ENCODE measurements around the gene HBS1L.

The HBS1L gene

DNA sequence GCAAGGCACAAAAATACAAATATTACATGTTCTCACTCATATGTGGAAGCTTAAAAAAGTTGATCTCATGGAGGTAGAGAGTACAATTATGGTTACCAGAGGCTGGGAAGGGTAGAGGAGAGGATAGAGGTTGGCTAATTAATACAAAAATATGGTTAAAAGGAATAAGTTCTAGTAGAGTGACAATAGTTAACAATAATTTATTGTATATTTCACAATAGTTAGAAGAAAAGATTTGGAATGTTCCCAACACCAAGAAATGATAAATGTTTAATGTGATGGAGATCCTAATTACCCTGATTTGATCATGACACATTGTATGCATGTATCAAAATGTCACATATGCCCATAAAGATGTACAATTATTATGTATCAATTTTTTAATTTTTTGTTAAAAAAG lies 106.5 kb downstream of the HBS1L start:
- Mint-ChIP-seq H3K4me3 (no peak overlapping the region), H3K27me3 (no peaks in the 10 kb centered on the region), H3K4me1 (ENCODE audit: low read depth) (no peaks in the 10 kb centered on the region), H3K9me3 (no peaks in the 10 kb centered on the region), H3K36me3 (ENCODE audit: low read depth) (no peaks in the 10 kb centered on the region), H3K27ac (no peak overlapping the region)

DNA sequence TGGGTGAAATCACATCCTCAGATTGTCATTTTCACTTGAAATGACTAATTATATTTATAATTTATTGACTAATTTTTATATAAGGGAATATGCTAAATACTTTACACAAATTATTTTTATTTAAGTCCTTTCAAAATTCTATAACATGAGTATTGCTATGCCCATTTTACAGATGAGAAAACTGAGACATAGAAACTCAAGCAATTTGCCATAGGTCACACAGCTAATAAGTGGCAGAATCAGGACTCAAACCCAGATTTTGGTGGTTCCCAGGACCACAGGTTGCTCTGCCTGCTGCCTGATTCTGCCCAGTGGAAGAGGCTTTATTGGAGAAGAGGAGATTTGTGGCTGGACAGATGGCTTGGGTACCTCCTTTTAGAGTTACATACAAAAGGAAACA lies 109.6 kb downstream of the HBS1L start:
- H3K27ac Mint-ChIP-seq: no peak overlapping the region
- H3K36me3 Mint-ChIP-seq (ENCODE audit: low read depth): no peaks in the 10 kb centered on the region
- no peaks in the 10 kb centered on the region for H3K9me3 Mint-ChIP-seq
- no peaks in the 10 kb centered on the region for H3K4me1 Mint-ChIP-seq (ENCODE audit: low read depth)
- H3K27me3 Mint-ChIP-seq: no peaks in the 10 kb centered on the region
- no peak overlapping the region for H3K4me3 Mint-ChIP-seq

DNA sequence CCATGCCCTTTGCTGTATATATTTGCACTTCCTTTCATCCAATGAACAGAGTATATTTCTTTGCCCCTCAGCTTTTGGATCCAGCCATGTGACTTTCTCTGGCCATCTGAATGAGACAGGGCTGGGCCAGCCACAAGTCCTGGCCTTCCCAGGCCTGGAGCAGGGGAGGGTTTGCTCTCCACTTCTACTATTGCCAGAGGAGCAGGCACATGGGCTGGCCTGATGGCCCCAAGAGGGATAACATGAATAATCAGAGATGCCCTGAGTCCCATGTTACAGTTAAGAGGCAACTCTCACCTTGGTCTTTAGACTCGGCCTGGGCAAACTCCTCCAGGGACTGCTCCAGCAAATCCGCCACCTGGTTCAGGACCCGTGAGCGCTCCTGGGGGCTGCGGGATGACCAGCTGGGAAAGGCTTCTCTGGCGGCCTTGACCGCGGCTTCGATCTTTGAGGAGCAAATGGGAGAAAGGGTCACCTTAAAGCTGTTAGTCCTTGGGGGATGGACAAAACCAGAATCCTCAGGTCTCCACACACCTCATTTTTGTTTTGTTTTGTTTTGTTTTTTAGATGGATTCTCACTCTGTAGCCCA lies 111.0 kb downstream of the HBS1L start:
- Mint-ChIP-seq H3K4me1 (ENCODE audit: low read depth) (peaks cover 13% of the 10 kb centered on the region), H3K4me3 (no peak overlapping the region), H3K36me3 (ENCODE audit: low read depth) (no peaks in the 10 kb centered on the region), H3K27ac (no peak overlapping the region), H3K27me3 (no peaks in the 10 kb centered on the region), H3K9me3 (no peaks in the 10 kb centered on the region)

DNA sequence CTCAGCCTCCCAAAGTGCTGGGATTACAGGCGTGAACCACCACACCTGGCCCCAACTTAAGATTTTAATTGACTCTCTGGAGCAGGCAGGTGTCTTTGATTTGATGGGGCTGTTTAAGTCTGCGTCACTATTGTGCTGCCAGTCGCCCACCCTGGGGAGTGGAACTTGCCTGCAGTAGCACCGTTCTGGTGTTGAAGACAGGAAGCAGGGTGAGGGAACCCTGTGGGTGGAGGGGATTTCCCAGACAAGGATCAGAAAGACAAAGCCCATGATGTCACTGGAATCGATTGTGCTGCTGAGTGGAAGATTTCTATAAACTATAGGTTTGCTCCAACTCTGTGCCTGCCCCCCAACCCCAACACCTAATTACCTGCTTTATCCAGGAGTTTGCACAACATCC lies 115.7 kb downstream of the HBS1L start:
- no peaks in the 10 kb centered on the region for H3K9me3 Mint-ChIP-seq

DNA sequence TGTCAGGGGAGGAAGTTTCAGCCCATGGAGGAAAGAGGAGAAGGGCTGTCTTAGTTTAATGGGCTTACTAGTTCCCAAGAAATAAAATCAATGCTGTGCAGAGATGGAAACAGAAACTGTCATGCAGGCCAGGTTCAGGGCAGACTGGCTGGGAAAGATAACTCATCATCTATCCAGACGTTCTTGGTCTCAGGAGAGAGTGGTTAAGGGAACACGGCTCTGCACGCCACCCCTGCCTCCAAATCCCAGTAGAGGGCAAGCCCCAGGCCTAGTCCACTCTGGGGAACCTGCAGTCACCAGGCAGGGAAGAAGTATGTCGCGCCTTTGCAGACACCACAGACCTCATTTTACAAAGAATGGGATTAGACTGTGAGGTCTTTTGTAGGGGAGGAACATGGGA lies 117.2 kb downstream of the HBS1L start:
- Mint-ChIP-seq H3K4me3 (no peak overlapping the region), H3K36me3 (ENCODE audit: low read depth) (no peaks in the 10 kb centered on the region), H3K4me1 (ENCODE audit: low read depth) (peaks cover 33% of the 10 kb centered on the region), H3K9me3 (no peaks in the 10 kb centered on the region), H3K27ac (no peak overlapping the region), H3K27me3 (no peaks in the 10 kb centered on the region)

More for the DNA sequence above, 115.7 kb downstream of the HBS1L start:
- Mint-ChIP-seq H3K36me3 (ENCODE audit: low read depth) (no peaks in the 10 kb centered on the region), H3K27me3 (no peaks in the 10 kb centered on the region), H3K4me3 (no peak overlapping the region), H3K27ac (peak overlapping the region; percentile 67), H3K4me1 (ENCODE audit: low read depth) (peaks cover 33% of the 10 kb centered on the region)

DNA sequence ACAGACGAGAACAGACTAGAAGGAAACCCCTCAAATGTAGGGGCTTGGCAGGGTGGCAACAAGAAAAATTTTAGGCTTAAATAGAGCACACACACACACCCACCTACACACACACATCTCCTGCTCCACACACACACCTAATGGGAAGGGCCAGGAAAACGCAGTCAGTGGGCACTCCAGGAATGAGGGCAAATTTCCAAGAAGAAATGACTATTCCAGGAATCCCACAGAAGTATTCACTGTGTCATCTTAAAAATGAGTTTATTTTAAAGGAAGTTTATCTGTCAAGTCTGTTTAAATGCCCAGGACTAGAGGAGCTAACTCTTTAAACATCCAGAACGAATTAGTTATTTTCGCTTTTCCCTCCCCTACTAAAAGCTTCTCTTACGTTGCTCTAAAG lies 117.7 kb downstream of the HBS1L start:
- Mint-ChIP-seq H3K4me1 (ENCODE audit: low read depth) (peaks cover 33% of the 10 kb centered on the region), H3K27ac (no peak overlapping the region), H3K9me3 (no peaks in the 10 kb centered on the region), H3K36me3 (ENCODE audit: low read depth) (no peaks in the 10 kb centered on the region), H3K27me3 (no peaks in the 10 kb centered on the region), H3K4me3 (no peak overlapping the region)

DNA sequence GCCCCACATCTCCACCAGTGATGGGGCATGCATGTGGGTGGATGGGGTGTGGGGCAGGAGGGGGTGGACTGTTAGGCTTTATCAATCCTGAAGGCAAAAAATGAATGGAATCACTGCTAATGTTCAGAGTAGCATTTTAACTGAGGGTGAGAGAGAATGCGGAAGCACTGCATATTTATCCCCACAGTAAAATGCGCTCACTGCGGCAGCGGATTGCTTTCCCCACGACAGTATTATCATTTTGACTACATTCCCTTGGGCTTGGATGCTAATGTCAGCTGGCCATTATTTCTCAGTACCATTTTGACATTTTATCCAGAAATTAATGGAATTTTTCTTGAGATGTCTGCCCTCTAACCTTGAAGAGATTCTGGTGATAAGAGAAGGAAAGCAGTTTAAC lies 118.1 kb downstream of the HBS1L start:
- Mint-ChIP-seq H3K27me3 (no peaks in the 10 kb centered on the region), H3K36me3 (ENCODE audit: low read depth) (no peaks in the 10 kb centered on the region), H3K4me1 (ENCODE audit: low read depth) (peaks cover 33% of the 10 kb centered on the region), H3K27ac (no peak overlapping the region), H3K9me3 (no peaks in the 10 kb centered on the region), H3K4me3 (no peak overlapping the region)

DNA sequence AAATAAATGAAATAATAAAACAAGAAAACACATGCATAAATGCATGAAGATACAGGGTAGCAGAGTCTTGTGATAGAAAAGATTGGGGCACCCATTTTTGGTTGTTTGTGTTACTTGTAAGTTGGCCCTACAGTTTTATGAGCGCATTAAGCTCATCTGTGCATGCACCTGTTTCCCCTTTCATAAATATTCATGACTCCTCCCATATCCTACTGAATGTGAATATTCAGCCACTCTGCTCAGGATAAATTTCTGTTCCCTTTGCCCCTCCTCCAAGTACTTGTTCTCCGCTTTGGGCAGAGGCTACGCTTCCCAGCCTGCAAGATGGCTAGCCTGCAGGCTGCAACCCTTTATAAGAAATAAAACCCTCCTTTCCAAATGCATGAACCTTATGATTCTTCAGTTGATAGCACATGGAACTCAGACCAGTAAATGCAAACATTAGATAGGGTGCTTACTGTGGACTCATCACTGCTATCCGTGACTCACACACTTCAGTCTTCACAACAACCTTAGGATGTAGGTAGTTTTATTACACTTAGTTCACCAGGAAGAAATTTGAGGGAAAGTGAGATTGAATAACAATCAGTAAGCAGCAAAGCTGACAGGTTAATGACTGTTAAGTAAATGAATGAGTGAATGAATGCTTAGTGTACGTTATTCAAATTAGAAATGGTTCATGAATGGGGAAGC lies 119.7 kb downstream of the HBS1L start:
- Mint-ChIP-seq H3K27ac (no peak overlapping the region), H3K27me3 (no peaks in the 10 kb centered on the region), H3K4me1 (ENCODE audit: low read depth) (peaks cover 33% of the 10 kb centered on the region), H3K36me3 (ENCODE audit: low read depth) (no peaks in the 10 kb centered on the region), H3K4me3 (no peak overlapping the region), H3K9me3 (no peaks in the 10 kb centered on the region)

DNA sequence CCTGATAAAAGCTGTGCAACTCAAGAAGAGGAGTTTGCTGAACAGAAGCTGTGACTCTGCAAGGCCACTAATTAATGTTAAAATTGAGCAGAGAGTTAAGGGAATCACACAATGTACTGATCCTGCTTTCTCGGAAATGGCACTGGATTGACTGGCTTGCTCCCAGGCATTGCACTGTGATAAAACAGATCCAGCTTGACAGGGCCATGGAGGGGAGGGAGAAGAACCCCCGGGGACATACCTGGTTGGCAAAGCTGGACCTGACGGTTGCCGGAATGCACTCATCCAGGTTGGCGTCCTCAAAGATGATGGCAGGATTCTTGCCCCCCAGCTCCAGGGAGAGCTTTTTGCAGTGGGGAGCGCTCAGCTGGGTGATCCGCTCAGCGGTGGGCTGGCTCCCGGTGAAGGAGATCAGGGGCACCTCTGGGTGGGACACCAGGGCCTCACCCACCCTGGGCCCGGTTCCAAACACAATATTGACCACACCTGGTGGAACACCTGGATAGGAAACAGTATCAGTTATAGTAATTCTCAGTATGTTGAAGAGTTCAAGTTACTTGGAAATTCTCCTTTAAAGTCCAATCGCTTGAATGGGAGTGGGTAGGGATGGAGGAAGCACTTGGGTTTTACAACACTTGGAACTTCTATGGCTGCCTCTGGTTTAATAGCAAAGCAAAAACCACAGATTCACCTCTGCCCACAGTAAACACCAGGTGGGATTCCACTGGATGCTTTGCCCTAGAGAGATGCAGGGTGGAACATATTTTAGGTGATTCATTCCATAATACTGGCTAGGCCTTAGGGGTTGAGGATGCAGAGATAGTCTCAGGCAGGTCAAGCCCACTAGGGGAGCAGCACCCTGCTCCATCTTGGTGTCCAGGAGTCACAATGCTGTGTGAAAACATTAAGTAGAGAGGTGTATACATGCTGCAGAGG lies 121.8 kb downstream of the HBS1L start:
- Mint-ChIP-seq H3K4me3 (no peak overlapping the region), H3K36me3 (ENCODE audit: low read depth) (no peaks in the 10 kb centered on the region), H3K4me1 (ENCODE audit: low read depth) (peaks cover 14% of the 10 kb centered on the region), H3K27me3 (no peaks in the 10 kb centered on the region), H3K9me3 (no peaks in the 10 kb centered on the region), H3K27ac (peak overlapping the region; percentile 4)

DNA sequence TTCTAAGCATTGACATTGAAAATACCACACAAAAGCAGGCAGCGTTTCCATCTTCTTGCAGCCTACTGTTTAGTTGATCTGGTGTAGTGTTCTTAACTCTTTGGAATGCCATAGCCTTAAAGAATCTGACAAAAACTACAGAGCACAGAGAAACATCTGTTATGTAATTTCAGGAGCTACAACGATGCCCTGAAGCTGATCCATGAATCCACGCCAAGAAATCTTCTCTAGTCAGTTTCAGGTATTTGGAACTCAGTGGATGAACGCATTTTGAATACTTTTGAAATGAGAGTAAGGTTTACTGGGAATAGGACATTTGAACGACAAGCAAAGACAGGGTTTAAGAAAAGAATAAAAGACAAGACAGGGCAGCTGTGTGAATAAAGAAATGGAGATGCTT lies 122.5 kb downstream of the HBS1L start:
- Mint-ChIP-seq H3K36me3 (ENCODE audit: low read depth) (no peaks in the 10 kb centered on the region), H3K27ac (peak overlapping the region; percentile 4), H3K9me3 (no peaks in the 10 kb centered on the region), H3K27me3 (no peaks in the 10 kb centered on the region), H3K4me3 (no peak overlapping the region), H3K4me1 (ENCODE audit: low read depth) (peaks cover 9% of the 10 kb centered on the region)

DNA sequence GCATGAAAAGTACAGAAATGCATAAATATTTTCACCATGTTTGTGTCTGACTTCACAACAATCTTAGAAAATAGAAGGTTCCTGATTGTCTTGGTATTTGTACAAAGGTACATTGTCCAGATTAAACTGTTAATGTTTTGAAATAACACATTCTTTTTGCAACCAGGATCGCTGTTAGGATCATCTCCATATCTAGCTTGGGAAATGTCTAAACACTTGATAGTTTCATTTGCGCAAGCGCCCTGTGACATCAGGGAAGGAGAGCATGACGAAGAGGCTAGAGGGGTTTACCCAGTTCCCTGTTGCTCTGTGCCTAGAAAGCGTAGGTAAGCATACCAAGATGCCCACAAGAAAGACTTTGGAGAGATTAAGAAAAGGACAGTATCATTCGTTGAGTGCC lies 124.2 kb downstream of the HBS1L start:
- no peaks in the 10 kb centered on the region for H3K36me3 Mint-ChIP-seq (ENCODE audit: low read depth)
- no peaks in the 10 kb centered on the region for H3K9me3 Mint-ChIP-seq
- H3K4me3 Mint-ChIP-seq: no peak overlapping the region
- no peak overlapping the region for H3K27ac Mint-ChIP-seq
- no peaks in the 10 kb centered on the region for H3K4me1 Mint-ChIP-seq (ENCODE audit: low read depth)
- H3K27me3 Mint-ChIP-seq: no peaks in the 10 kb centered on the region

DNA sequence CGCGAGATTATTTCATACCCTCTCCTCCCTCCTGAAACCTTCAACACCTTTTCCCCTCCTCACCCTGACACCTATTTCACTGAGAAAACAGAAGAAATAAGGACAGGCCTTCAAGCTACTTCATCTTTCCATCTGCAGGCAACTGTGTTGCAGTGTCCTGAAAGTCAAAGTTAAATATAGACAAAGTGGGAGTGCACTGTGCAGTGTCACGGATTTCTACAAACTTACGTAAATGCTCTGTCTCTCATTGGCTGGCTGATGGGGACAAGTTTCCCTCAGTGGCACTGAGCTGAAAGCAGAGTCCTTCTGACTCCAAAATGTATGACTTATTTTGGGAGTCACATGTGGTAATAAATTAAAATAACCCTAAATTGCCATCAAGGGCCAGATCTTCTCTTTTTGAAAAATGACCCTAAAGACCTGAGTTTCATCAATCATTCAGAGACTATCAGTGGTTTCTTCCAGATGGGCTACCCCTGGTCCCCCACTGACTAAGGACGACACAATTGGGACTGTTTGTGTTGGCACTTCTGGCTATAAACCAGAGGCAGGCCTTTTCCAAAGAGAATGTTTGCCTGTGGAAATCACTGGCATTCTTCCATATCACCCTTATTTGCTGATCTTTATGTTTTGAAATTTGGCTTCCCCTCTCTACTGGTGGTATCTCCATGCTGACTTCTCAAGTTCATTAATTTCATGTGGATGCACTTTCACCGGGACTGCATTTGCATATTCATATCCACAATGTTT lies 126.3 kb downstream of the HBS1L start:
- H3K36me3 Mint-ChIP-seq (ENCODE audit: low read depth): no peaks in the 10 kb centered on the region
- H3K27me3 Mint-ChIP-seq: no peaks in the 10 kb centered on the region
- no peaks in the 10 kb centered on the region for H3K9me3 Mint-ChIP-seq
- H3K4me1 Mint-ChIP-seq (ENCODE audit: low read depth): no peaks in the 10 kb centered on the region
- no peak overlapping the region for H3K27ac Mint-ChIP-seq
- H3K4me3 Mint-ChIP-seq: no peak overlapping the region

DNA sequence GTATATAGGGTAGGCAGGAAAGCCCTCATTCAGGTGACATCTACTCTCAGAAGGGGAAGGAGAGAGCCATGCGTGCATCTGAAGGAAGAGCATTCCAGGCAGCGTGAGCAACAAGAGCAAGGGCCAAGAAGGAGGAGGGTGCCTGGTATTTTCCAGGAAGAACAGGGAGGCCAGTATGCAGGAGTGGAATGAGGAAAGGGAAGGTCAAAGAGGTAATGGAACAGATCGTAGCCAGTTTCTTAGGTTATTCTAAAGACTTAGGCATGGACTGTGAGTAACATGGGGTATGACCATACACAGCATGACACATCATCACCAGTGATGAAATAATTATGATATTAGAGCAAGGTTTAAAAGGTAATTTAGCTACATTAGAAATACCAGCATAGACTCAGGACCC lies 128.8 kb downstream of the HBS1L start:
- Mint-ChIP-seq H3K36me3 (ENCODE audit: low read depth) (no peaks in the 10 kb centered on the region), H3K4me3 (no peak overlapping the region), H3K4me1 (ENCODE audit: low read depth) (no peaks in the 10 kb centered on the region), H3K9me3 (no peaks in the 10 kb centered on the region), H3K27ac (no peak overlapping the region), H3K27me3 (no peaks in the 10 kb centered on the region)

DNA sequence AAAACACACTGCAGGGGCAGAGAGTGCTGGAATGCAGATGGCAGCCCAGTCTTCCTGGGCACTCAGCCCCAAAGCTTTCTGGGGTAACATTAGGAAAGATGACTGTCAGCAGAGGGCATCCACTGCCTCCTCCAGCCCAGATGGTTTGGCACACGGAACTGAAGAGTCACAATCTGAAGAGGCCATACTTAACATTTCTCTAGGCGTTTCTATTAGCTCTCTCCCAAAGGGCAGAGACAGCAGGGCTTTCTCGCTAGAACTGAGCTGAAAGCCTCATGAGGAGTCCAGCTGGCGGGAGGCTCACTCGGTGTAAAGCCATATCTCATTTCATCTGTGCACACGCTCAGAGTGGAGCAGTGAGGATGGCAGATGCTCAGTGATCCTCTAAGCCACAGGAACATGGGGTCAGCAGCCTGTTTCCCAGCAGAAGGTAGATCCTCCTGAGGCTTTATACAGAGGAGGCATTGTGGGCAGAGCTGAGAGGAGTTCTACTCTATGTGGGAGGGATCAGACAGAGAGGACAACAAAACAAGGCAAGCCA lies 132.8 kb downstream of the HBS1L start:
- Mint-ChIP-seq H3K9me3 (no peaks in the 10 kb centered on the region), H3K27ac (no peak overlapping the region), H3K27me3 (no peaks in the 10 kb centered on the region), H3K4me1 (ENCODE audit: low read depth) (no peaks in the 10 kb centered on the region), H3K4me3 (no peak overlapping the region), H3K36me3 (ENCODE audit: low read depth) (no peaks in the 10 kb centered on the region)
